GM12891 (cell line): ENCODE measurements around the gene GMDS.

Experiments used
- PAX5 ChIP-seq: IDR thresholded peaks from 2 replicates; pipeline ENCODE4 v1.6.1; 2011; ENCODE audit warnings: low read length, moderate library complexity, mild to moderate bottlenecking; ENCODE audit not compliant: insufficient read depth, severe bottlenecking
- POLR2A ChIP-seq: IDR thresholded peaks from 2 replicates; pipeline ENCODE4 v1.6.1; 2011; ENCODE audit warnings: low read depth, low read length, control low read depth
- POLR2AphosphoS5 ChIP-seq: IDR thresholded peaks from 2 replicates; pipeline ENCODE4 v1.6.1; 2011; ENCODE audit warnings: low read depth, low read length, control low read depth
- POU2F2 ChIP-seq: IDR thresholded peaks from 2 replicates; pipeline ENCODE4 v1.6.1; 2011; ENCODE audit warnings: low read depth, mild to moderate bottlenecking, control low read depth, low read length, moderate library complexity
- SPI1 ChIP-seq: IDR thresholded peaks from 2 replicates; pipeline ENCODE4 v1.6.1; 2011; ENCODE audit warnings: low read depth, low read length, control low read depth
- TAF1 ChIP-seq: IDR thresholded peaks from 2 replicates; pipeline ENCODE4 v1.6.1; 2011; ENCODE audit warnings: low read depth, low read length, control low read depth

- TF ChIP-seq TAF1 (no peak), POLR2AphosphoS5 (no peak), POLR2A (no peak), POU2F2 (no peak), PAX5 (no peak), SPI1 (no peak)
Measured at GRCh38 chr6:1860756-1861348, 384.6 kb downstream of the GMDS start.
